Measurements from ENCODE around the gene DHRS11. TPM values are rescaled to one million over a fixed set of nuclear protein-coding genes. Genes with fewer than 3 reads are reported as not detected.
A peak's percentile ranks its signal among the peaks of the same experiment; 100 is the strongest.

DHRS11 gene
- total RNA-seq, 6 experiments from 2014 or later = 5.1 to 13.6 (median 9.3) TPM

GRCh38 chr17:36627101-36627500 is 35.4 kb downstream of the DHRS11 start:
- TF ChIP-seq POLR2A (IDR thresholded peaks at IDR 0.05) (no peak), CTCF (IDR thresholded peaks at IDR 0.05) (no peak)
- WGBS (ENCODE audit: insufficient coverage, low coverage, low lambda C conversion rate, missing lambda C conversion rate) = 71% methylated on average over 6 of the region's 12 CpGs
- Histone ChIP-seq H3K4me1 (no peaks in the 10 kb centered on the region), H3K9me3 (no peaks in the 10 kb centered on the region), H3K4me3 (no peak overlapping the region), H3K36me3 (no peaks in the 10 kb centered on the region), H3K27me3 (no peaks in the 10 kb centered on the region), H3K27ac (no peak overlapping the region)
- ATAC-seq (no peak), DNase-seq (no peak)
- intact Hi-C loops (cut with DNase I) = no loop called here

- ATAC-seq (no peak), DNase-seq (no peak)
- intact Hi-C loops (cut with DNase I) = no loop called here
- Histone ChIP-seq H3K27me3 (no peaks in the 10 kb centered on the region), H3K36me3 (no peaks in the 10 kb centered on the region), H3K4me3 (no peak overlapping the region), H3K9me3 (no peaks in the 10 kb centered on the region), H3K27ac (no peak overlapping the region), H3K4me1 (no peaks in the 10 kb centered on the region)
- no CpG with 5 or more reads among the region's 2 CpGs for WGBS (ENCODE audit: insufficient coverage, low coverage, low lambda C conversion rate, missing lambda C conversion rate)
- TF ChIP-seq CTCF (IDR thresholded peaks at IDR 0.05) (no peak), POLR2A (IDR thresholded peaks at IDR 0.05) (no peak)
Observed at GRCh38 chr17:36628576-36628975, 36.9 kb downstream of the DHRS11 start.

GRCh38 chr17:36629252-36629847 is 37.7 kb downstream of the DHRS11 start:
- no peak overlapping the region for H3K4me3 ChIP-seq
- no peaks in the 10 kb centered on the region for H3K27me3 ChIP-seq
- H3K9me3 ChIP-seq = no peaks in the 10 kb centered on the region
- no peaks in the 10 kb centered on the region for H3K36me3 ChIP-seq
- intact Hi-C loops (cut with DNase I) = no loop called here
- ATAC-seq (peak; percentile 87 to 96 (median 92)), DNase-seq (peak; percentile 75)
- TF ChIP-seq CTCF (IDR thresholded peaks at IDR 0.05) (peak; percentile 97 to 98 (median 98)), POLR2A (IDR thresholded peaks at IDR 0.05) (no peak)
- H3K27ac ChIP-seq = no peak overlapping the region
- WGBS (ENCODE audit: insufficient coverage, low coverage, low lambda C conversion rate, missing lambda C conversion rate) = 4% methylated on average over 11 of the region's 14 CpGs
- H3K4me1 ChIP-seq = no peaks in the 10 kb centered on the region

GRCh38 chr17:36629970-36630502 is 38.4 kb downstream of the DHRS11 start:
- Histone ChIP-seq H3K9me3 (no peaks in the 10 kb centered on the region), H3K27me3 (no peaks in the 10 kb centered on the region), H3K4me1 (no peaks in the 10 kb centered on the region), H3K36me3 (no peaks in the 10 kb centered on the region), H3K4me3 (no peak overlapping the region), H3K27ac (no peak overlapping the region)
- DNase-seq = no peak
- TF ChIP-seq POLR2A (IDR thresholded peaks at IDR 0.05) (no peak), CTCF (IDR thresholded peaks at IDR 0.05) (no peak)
- 83% methylated on average over 5 of the region's 8 CpGs for WGBS (ENCODE audit: insufficient coverage, low coverage, low lambda C conversion rate, missing lambda C conversion rate)
- ATAC-seq = no peak
- intact Hi-C loops (cut with DNase I) = loop anchor here (10.0 kb wide), 2 partner anchors 405 to 425 kb away; no protein-coding TSS in a partner anchor
